HEK293 (cell line): Measurements from ENCODE around the gene ZDHHC6.

Source experiments
- CTCF ChIP-seq: fragments of 450-650 bp; formaldehyde crosslinking; IDR thresholded peaks from 2 replicates; pipeline ENCODE4 v1.5.1; 2016; ENCODE audit warnings: missing biosample characterization, missing genetic modification characterization
- ZNF148 ChIP-seq: fragments of 450-650 bp; formaldehyde crosslinking; IDR thresholded peaks from 2 replicates; pipeline ENCODE4 v1.5.0; 2017; ENCODE audit warnings: missing biosample characterization, missing genetic modification characterization, borderline replicate concordance
- ZNF747 ChIP-seq: fragments of 450-650 bp; formaldehyde crosslinking; IDR thresholded peaks from 2 replicates; pipeline ENCODE4 v1.5.1; 2016; ENCODE audit warnings: missing biosample characterization, missing genetic modification characterization

GRCh38 chr10:112409755-112410154, 37.0 kb downstream of the ZDHHC6 start:
- TF ChIP-seq ZNF148 (tag by site-specific recombination) (no peak), CTCF (tag by site-specific recombination) (no peak), ZNF747 (no peak)
